ENCODE measurements around the gene TRAPPC13.
"Not testable (repeated sequence)": the region's sequence is repeated elsewhere in the genome, so short reads cannot be mapped to it uniquely, and the experiment has no call there.

Gene TRAPPC13, protein sequence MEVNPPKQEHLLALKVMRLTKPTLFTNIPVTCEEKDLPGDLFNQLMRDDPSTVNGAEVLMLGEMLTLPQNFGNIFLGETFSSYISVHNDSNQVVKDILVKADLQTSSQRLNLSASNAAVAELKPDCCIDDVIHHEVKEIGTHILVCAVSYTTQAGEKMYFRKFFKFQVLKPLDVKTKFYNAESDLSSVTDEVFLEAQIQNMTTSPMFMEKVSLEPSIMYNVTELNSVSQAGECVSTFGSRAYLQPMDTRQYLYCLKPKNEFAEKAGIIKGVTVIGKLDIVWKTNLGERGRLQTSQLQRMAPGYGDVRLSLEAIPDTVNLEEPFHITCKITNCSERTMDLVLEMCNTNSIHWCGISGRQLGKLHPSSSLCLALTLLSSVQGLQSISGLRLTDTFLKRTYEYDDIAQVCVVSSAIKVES

GRCh38 chr5:65624571-65625555 lies at the start of gene TRAPPC13, which contains the start of gene SHLD3:
Gene TRAPPC13, plus strand, starts transcription at chr5:65625027. Its CDS starts 34 bp downstream, at chr5:65625061.
Gene SHLD3, plus strand, starts transcription at chr5:65625027. Its CDS starts 4,561 bp downstream, at chr5:65629588.
- DNase-seq, result peak; percentile 38

DNA sequence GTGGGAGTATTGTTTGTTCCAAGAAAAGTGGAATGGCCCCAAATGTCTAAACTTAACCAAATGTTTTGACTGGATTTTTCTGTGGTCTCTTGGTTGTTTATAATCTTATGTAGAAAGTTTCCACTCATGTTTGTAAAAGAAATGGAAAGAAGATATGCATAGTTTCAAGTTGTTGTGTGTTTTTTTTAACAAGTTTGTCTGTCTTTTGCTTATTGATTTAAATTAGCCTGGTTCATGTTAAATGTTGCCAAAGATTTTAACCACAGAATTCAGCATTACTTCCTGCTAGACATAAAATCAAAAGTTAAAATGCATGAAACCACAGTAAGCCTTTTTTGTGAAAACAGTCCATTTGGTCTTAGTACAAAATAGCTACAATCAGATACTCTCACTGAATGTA lies 47.7 kb upstream of the TRAPPC13 start:
- no peak for DNase-seq

GRCh38 chr5:65588694-65589093 lies 36.1 kb upstream of the TRAPPC13 start:
- no peak for DNase-seq

- DNase-seq, result not testable (repeated sequence)
Observed at GRCh38 chr5:65601761-65602160, 23.1 kb upstream of the TRAPPC13 start.

- no peak for DNase-seq
Observed at GRCh38 chr5:65611524-65611923, 13.3 kb upstream of the TRAPPC13 start.

- DNase-seq, result no peak
Observed at GRCh38 chr5:65612298-65612907, 12.4 kb upstream of the TRAPPC13 start.

- no peak for DNase-seq
Observed at GRCh38 chr5:65620021-65620420, 4.8 kb upstream of the TRAPPC13 start.

DNA sequence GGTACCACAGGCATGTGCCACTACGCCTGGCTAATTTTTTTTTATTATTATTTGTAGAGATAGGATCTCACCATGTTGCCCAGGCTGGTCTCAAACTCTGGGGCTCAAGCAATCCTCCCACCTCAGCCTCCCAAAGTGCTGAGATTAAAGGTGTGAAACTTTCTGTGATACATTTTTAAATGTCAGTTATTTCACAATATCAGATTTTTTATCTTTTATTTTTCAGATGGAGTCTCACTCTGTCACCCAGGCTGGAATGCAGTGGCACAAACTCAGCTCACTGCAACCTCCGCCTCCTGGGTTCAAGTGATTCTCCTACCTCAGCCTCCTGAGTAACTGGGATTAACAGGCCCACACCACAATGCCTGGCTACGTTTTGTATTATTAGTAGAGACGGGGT lies 2.9 kb upstream of the TRAPPC13 start:
- DNase-seq, result not testable (repeated sequence)

DNA sequence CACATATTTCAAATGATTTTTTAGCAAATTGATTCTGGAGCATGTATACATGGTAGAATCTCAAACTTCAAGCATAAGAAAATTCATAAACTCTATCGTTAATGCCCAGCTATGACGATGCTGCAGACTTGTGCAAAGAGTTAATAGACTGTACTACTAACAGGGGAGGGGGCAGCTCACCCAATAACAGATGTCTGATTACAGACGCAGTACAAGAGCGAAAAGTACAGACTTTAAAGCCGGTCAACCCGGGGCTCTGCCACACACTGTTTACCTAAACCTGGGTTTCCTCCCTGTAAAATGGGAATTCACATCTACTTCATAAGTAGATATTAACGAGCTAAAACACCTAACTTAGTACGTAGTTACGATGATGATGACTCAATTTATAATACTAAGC lies 1.3 kb upstream of the TRAPPC13 start:
- no peak for DNase-seq

DNA sequence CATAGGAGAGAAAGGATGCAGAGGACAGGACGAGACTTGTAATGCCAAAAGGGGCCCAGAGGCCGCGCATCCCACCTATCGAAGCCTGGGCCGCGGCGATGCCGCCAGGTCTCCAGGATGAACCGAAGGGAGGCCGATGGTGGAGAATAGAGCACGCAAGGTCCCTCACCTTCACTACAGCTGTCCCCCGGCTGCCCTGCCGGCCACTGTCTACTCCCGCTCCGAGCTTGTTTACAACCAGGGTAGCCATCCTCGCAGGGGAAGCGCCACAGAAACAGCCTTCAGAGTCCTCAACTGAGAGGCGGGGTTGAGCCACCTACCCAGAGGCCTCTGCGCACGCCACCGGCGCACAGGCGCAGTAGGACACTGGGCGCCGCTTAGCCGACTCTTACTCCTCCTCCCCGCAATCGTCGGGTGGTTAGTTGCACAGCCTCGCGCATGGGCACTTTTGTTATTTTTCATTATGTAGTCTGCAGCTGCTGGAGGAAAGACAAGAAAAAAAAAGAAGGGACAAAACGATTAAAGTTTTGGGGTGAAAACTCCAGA lies 729 bp upstream of the TRAPPC13 start, which contains the start of gene TRIM23:
TSS of gene TRIM23 (minus strand) at position 309 of the 546 bp plus-strand sequence. CDS start at position 250, 59 bp downstream.
- peak; percentile 81 for DNase-seq

DNA sequence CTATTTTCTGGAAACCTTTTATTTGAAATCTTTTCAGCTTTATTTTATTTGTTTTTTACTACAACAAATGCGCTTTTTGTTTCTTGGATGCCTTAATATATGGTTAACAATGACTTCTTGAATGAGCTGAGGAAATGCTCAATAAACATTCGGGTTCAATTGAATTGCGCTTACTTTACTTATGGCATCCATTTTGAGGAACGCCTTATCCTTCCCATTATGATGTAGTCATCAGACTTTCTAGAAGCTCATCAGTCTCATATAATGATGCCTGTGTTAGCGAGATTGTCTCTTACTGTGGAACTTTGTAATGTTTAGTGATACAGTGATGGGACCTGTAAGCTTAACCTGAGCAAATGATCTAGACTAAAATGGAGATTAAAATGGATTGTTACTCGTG lies 916 bp downstream of the TRAPPC13 start:
- no peak for DNase-seq

GRCh38 chr5:65630981-65631380 lies 6.2 kb downstream of the TRAPPC13 start:
- DNase-seq, result no peak

DNA sequence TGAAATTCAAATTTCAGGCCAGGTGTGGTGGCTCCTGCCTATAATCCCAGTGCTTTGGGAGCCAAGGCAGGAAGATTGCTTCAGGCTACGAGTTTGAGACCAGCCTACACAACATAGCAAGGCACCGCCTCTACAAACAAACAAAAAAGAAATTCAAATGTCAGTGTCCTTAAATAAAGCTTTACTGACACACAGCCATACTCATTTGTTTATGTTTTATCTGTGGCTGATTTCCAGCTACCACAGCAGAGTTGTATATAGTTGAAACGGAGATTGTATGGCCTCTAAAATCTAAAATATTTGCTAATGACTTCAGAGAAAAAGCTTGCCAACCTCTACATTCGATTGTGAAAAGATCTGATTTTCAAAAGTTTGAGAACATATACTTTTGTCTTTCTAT lies 15.4 kb downstream of the TRAPPC13 start:
- no peak for DNase-seq

GRCh38 chr5:65646938-65647337 lies 22.1 kb downstream of the TRAPPC13 start:
- no peak for DNase-seq

DNA sequence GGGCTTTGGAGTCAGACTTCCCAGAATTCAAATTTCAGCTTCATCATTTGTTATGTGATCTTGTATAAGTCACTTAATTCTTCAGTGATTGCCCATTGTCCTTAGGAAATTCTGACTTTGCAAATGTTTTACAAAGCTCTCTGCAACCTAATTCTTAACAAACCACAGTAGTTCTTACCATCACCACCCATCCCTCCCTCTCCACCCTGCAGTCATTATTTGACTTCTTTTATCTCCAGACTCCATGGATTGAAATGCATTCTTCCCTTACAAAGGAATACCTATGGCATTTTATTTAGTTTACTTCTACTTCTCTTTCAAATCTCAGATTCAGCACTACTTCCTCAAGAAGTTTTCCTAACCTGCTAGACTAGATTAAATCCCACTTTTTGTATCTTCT lies 23.1 kb downstream of the TRAPPC13 start:
- no peak for DNase-seq

DNA sequence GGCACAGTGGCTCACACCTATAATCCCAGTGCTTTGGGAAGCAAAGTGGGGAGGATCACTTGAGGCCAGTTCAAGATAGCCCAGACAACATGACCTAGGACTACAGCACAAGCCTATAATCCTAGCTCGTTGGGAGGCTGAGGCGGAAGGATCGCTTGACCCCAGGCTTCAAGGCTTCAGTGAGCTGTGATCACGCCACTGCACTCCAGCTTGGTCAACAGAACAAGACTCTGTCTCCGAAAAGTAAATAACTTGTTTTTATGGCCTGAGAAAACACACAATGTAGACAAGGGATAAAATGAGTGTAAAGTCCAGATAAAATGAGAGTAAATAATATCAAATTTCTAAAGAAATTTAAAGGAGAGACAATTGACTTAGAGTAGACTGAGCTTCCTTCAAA lies 26.3 kb downstream of the TRAPPC13 start:
- no peak for DNase-seq

GRCh38 chr5:65654713-65655112 lies 29.9 kb downstream of the TRAPPC13 start:
- DNase-seq, result no peak

DNA sequence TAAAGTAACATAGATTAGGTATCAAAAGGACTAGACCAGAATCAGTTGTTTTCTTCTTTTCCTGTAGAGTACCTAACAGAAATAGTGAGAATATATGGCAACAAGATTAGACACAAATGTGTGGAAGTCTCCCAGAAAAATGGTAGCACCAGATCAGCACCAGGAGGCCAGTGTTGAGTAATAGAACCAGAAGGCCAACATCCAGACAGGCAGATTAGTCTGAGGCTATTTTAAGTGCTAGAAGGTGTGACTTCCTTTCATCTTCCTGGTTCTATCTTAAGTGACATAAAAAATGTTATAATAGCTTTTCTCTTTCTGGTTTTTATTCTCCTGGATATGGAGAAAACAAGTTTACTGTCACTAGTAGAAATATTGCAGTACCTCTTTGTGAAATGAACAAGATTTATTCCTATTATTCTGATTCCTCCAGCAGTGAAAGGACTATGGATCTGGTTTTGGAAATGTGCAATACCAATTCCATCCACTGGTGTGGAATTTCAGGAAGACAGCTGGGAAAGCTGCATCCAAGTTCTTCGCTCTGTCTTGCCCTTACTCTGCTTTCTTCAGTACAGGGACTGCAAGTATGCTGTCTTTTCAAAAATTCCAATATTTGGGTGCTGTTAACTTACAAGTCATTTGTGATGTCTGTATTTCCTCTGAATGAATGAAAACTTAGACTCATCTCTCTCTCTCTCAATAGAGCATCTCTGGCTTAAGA lies 39.1 kb downstream of the TRAPPC13 start:
- no peak for DNase-seq

DNA sequence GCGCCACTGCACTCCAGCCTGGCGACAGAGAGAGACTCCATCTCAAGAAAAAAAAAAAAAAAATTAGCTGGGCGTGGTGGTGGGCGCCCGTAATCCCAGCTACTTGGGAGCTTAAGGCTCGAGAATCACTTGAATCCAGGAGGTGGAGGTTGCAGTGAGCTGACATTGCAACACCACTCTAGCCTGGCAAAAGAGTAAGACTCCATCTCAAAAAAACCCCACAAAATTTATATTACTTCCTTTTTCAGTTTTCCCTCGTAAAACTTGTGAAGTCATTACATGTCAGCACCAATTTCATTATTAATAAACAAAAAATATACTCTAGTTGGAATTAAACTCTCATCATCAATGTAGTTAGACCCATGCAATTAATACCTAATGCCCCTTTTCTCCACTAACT lies 43.9 kb downstream of the TRAPPC13 start:
- no peak for DNase-seq

GRCh38 chr5:65672796-65673195 lies 48.0 kb downstream of the TRAPPC13 start:
- no peak for DNase-seq

DNA sequence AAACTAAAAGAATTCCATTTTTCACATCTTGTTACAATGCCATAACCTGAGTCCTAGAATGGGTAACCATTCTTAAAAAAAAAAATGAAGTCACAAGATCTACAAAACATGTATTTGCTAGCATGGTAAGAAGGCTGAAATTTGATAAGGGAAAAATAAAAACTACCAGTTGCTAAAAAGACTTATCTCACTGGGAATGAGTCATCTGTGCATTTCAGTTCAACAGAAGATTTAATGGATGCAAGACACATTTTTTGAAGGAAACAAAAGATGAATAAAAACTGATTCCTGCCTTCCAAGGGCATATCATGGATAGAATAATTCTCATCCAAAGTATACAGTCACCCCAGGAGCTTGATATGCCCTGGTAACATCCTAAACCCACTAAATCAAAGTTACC lies 49.9 kb downstream of the TRAPPC13 start:
- DNase-seq, result no peak

- not testable (repeated sequence) for DNase-seq
Observed at GRCh38 chr5:65676056-65676455, 51.2 kb downstream of the TRAPPC13 start.

Data from T1000 (cell line).